Upper lobe of left lung (tissue), 4 donors: ENCODE data around the gene SNED1.

Source experiments
- EP300 ChIP-seq, 4 donors: sonication (generic); formaldehyde crosslinking; IDR thresholded peaks; one replicate each; pipeline ENCODE4 v1.5.1; 2017; ENCODE audit warnings: antibody characterized with exemption in 4 of 4, control low read depth in 2 of 4
- POLR2A ChIP-seq, 4 donors: fragments of 450-650 bp; IDR thresholded peaks; one replicate each; pipeline ENCODE4 v1.5.1; 2016 to 2017; ENCODE audit warnings: antibody characterized with exemption in 4 of 4, mild to moderate bottlenecking in 2 of 4
- POLR2AphosphoS5 ChIP-seq, 2 donors: sonication (generic); formaldehyde crosslinking; IDR thresholded peaks; one replicate each; pipeline ENCODE4 v1.5.1; 2017; ENCODE audit warnings: antibody characterized with exemption in 2 of 2
- TF ChIP-seq, protein P1 (sequence below), 6 experiments: fragments of 450-650 bp in 4 of 6; fragments of 200-600 bp in 2 of 6; sonication (generic) in 2 of 6; IDR thresholded peaks; one replicate each; pipeline ENCODE4 v1.5.1; 2016 to 2019; ENCODE audit warnings: antibody characterized with exemption in 6 of 6

DNA sequence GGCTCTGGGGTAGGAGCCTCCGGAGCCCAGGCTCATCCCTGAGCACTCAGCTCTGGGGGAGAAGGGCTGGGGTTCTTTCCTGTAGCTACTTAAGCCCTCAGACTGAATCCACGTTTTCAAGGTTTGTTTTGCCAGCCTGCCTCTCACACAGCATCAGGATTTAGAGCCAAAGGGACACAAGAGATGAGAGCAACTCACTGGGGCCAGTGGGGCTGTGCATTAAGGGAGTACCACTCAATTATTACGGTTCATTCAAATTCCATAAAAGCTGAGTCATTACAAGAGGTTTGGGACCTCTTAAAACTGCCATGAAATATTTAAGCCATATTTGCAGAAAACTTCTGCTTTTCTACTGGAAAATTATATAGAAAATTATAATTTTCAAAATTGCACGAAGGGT is 17.1 kb upstream of the SNED1 start:
- TF ChIP-seq EP300 (IDR thresholded peaks at IDR 0.05) (no peak), POLR2AphosphoS5 (IDR thresholded peaks at IDR 0.05) (no peak), POLR2A (IDR thresholded peaks at IDR 0.05) (no peak)
- TF ChIP-seq, protein P1, sequence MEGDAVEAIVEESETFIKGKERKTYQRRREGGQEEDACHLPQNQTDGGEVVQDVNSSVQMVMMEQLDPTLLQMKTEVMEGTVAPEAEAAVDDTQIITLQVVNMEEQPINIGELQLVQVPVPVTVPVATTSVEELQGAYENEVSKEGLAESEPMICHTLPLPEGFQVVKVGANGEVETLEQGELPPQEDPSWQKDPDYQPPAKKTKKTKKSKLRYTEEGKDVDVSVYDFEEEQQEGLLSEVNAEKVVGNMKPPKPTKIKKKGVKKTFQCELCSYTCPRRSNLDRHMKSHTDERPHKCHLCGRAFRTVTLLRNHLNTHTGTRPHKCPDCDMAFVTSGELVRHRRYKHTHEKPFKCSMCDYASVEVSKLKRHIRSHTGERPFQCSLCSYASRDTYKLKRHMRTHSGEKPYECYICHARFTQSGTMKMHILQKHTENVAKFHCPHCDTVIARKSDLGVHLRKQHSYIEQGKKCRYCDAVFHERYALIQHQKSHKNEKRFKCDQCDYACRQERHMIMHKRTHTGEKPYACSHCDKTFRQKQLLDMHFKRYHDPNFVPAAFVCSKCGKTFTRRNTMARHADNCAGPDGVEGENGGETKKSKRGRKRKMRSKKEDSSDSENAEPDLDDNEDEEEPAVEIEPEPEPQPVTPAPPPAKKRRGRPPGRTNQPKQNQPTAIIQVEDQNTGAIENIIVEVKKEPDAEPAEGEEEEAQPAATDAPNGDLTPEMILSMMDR (IDR thresholded peaks at IDR 0.05): no peak
